ENCODE data around the gene NES.

Gene NES

DNA sequence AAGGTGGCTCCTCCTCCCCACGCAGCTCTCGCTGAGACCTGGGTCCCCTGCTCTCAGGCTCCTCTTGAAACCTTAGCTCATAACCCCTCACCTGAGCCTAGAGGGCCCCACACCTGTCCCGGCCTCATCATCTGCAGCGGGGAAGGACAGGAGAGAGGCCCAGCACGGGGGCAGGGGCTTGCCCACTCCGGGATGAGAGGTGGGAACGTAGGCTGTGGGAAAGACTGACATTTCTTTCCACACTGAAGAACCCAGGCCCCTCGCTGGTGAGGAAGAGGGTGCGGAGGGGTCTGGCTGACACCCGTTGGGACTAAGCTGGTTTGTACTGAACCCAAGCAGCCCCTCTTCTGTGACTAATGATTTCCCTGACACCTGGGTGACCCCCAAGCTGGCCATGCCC, 14.0 kb upstream of the NES start:
- no peak overlapping the region for H3K23ac ChIP-seq (ENCODE audit: low read depth, low read length, poor library complexity)
- WGBS, 2 donors (ENCODE audit: extremely low coverage in 2 of 2, insufficient read length in 2 of 2, insufficient replicate concordance in 1 of 2) = no CpG with 5 or more reads among the region's 10 CpGs

DNA sequence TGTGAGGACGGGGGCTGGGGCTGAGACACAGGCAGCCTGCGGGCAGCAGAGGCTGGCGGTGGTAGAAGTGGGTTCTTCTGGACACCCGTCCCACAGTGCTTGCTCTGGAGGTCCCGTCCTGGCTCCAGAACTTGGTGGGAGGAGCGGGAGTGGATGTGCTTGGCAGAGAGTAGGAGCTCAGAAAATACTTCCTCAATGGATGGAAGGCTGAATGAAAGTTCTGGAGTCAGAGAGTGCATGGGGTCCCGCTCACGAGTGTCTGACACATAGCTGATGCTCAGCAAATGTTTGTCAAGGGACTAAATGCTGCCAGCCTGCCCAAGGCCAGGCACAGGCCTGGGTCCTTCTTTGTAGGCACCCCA, 13.4 kb upstream of the NES start:
- Histone ChIP-seq H3K4me2 (ENCODE audit: insufficient read depth, low read length, poor library complexity, severe bottlenecking) (no peak overlapping the region), H2BK15ac (ENCODE audit: low read length) (no peak overlapping the region), H3K27ac (replicated peaks; ENCODE audit: low read length) (no peak overlapping the region), H3K23ac (ENCODE audit: low read depth, low read length, poor library complexity) (no peak overlapping the region), H2BK12ac (ENCODE audit: low read length) (peak overlapping the region; percentile 82), H4K8ac (ENCODE audit: low read depth, low read length) (no peak overlapping the region), H3K27me3 (ENCODE audit: control insufficient read depth in 3 of 3, insufficient read depth in 3 of 3, low read depth in 1 of 3, low read length in 3 of 3) (peaks cover 0 to 19% (median 0%) of the 10 kb centered on the region in 3 experiments), H3K36me3 (replicated peaks in 1 of 2; ENCODE audit: control insufficient read depth in 2 of 2, insufficient read depth in 2 of 2, low read length in 2 of 2) (no peaks in the 10 kb centered on the region), H3K4me1 (ENCODE audit: control insufficient read depth in 2 of 2, insufficient read depth in 1 of 2, low read depth in 1 of 2, low read length in 2 of 2) (peaks cover 47 to 51% of the 10 kb centered on the region in 2 donors), H3K9me3 (replicated peaks in 1 of 2; ENCODE audit: control insufficient read depth in 2 of 2, insufficient read depth in 1 of 2, low read depth in 1 of 2, low read length in 2 of 2) (no peaks in the 10 kb centered on the region), H2BK120ac (ENCODE audit: low read depth, low read length) (no peak overlapping the region), H3K79me1 (ENCODE audit: low read depth, low read length) (no peaks in the 10 kb centered on the region), H2AFZ (ENCODE audit: low read length) (no peak overlapping the region), H2BK5ac (ENCODE audit: low read length) (peak overlapping the region; percentile 63), H3K18ac (ENCODE audit: low read length) (peak overlapping the region; percentile 93), H2AK5ac (ENCODE audit: low read depth, low read length) (peak overlapping the region; percentile 99), H3K9ac (ENCODE audit: low read depth, low read length, poor library complexity) (no peak overlapping the region), H3K4me3 (ENCODE audit: low read length in 2 of 2) (no peak overlapping the region), H3K14ac (ENCODE audit: low read length) (no peak overlapping the region), H4K91ac (ENCODE audit: low read depth, low read length, poor library complexity) (peak overlapping the region; percentile 19), H3K4ac (ENCODE audit: low read length) (no peak overlapping the region)
- WGBS, 2 donors (ENCODE audit: extremely low coverage in 2 of 2, insufficient read length in 2 of 2, insufficient replicate concordance in 1 of 2) = no CpG with 5 or more reads among the region's 8 CpGs
- DNase-seq (ENCODE audit: low spot score) = no peak

More for the DNA sequence above, 14.0 kb upstream of the NES start:
- no peak overlapping the region for H3K4me2 ChIP-seq (ENCODE audit: insufficient read depth, low read length, poor library complexity, severe bottlenecking)
- peak overlapping the region; percentile 49 for H2BK15ac ChIP-seq (ENCODE audit: low read length)
- peak overlapping the region; percentile 93 for H3K18ac ChIP-seq (ENCODE audit: low read length)
- no peak overlapping the region for H3K4me3 ChIP-seq (ENCODE audit: low read length in 2 of 2)
- peak overlapping the region; percentile 82 for H2BK12ac ChIP-seq (ENCODE audit: low read length)
- no peak overlapping the region for H2BK120ac ChIP-seq (ENCODE audit: low read depth, low read length)
- no peak overlapping the region for H4K8ac ChIP-seq (ENCODE audit: low read depth, low read length)
- peak overlapping the region; percentile 99 for H2AK5ac ChIP-seq (ENCODE audit: low read depth, low read length)
- no peak overlapping the region for H3K4ac ChIP-seq (ENCODE audit: low read length)
- peak overlapping the region; percentile 67 for H2AFZ ChIP-seq (ENCODE audit: low read length)
- no peak overlapping the region for H3K14ac ChIP-seq (ENCODE audit: low read length)
- peak overlapping the region; percentile 63 for H2BK5ac ChIP-seq (ENCODE audit: low read length)
- H3K36me3 ChIP-seq (replicated peaks in 1 of 2; ENCODE audit: control insufficient read depth in 2 of 2, insufficient read depth in 2 of 2, low read length in 2 of 2) = no peaks in the 10 kb centered on the region
- H3K4me1 ChIP-seq (ENCODE audit: control insufficient read depth in 2 of 2, insufficient read depth in 1 of 2, low read depth in 1 of 2, low read length in 2 of 2) = peaks cover 47 to 51% of the 10 kb centered on the region in 2 donors
- peak overlapping the region; percentile 19 for H4K91ac ChIP-seq (ENCODE audit: low read depth, low read length, poor library complexity)
- H3K9me3 ChIP-seq (replicated peaks in 1 of 2; ENCODE audit: control insufficient read depth in 2 of 2, insufficient read depth in 1 of 2, low read depth in 1 of 2, low read length in 2 of 2) = no peaks in the 10 kb centered on the region
- H3K27me3 ChIP-seq (ENCODE audit: control insufficient read depth in 3 of 3, insufficient read depth in 3 of 3, low read depth in 1 of 3, low read length in 3 of 3) = peaks cover 0 to 18% (median 0%) of the 10 kb centered on the region in 3 experiments
- no peak for DNase-seq (ENCODE audit: low spot score)
- H3K27ac ChIP-seq (replicated peaks; ENCODE audit: low read length) = no peak overlapping the region
- no peaks in the 10 kb centered on the region for H3K79me1 ChIP-seq (ENCODE audit: low read depth, low read length)
- H3K9ac ChIP-seq (ENCODE audit: low read depth, low read length, poor library complexity) = peak overlapping the region; percentile 64

DNA sequence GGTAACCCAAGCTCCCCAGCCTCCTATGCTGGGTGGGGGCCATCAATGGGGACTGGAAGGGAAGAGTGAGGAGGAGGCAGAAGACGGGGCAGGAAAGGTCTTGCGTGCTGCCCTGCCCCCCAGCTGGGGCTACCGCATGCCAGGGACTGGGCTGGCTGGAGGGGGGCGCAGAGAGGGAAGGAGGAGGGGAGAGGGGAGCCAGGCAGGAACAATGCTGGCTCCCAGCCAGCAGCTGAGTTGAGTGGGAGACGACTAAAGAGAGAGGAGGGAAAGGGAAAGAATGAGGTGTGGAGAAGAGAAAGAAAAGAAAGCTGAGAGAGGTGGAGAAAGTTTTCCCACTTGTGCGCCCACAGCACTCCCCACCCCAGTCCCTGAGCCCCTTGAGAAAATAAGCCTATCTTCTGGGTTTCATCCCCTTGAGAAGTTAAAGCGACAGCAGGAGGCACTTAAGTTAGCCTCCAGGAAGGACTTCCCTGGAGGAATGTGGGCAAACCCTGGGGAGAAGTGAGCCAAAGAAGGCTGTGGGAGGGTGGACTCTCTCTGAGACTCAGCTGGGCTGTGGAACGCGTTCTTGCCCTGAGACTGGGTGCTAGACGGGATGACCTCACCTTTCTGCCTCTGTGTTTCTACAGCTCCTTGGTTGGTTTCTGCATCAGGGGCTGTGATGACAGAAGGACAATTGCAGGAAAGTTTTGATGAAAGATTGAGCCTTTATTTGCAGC, 12.9 kb upstream of the NES start:
- Histone ChIP-seq H3K9ac (ENCODE audit: low read depth, low read length, poor library complexity) (peak overlapping the region; percentile 66), H3K4ac (ENCODE audit: low read length) (no peak overlapping the region), H2BK12ac (ENCODE audit: low read length) (peak overlapping the region; percentile 8), H2AFZ (ENCODE audit: low read length) (peak overlapping the region; percentile 31), H2BK15ac (ENCODE audit: low read length) (no peak overlapping the region), H3K9me3 (replicated peaks in 1 of 2; ENCODE audit: control insufficient read depth in 2 of 2, insufficient read depth in 1 of 2, low read depth in 1 of 2, low read length in 2 of 2) (no peaks in the 10 kb centered on the region), H3K4me1 (ENCODE audit: control insufficient read depth in 2 of 2, insufficient read depth in 1 of 2, low read depth in 1 of 2, low read length in 2 of 2) (peaks cover 47 to 51% of the 10 kb centered on the region in 2 donors), H2AK5ac (ENCODE audit: low read depth, low read length) (peak overlapping the region; percentile 64), H3K79me1 (ENCODE audit: low read depth, low read length) (no peaks in the 10 kb centered on the region), H2BK120ac (ENCODE audit: low read depth, low read length) (no peak overlapping the region), H3K18ac (ENCODE audit: low read length) (peak overlapping the region; percentile 89), H2BK5ac (ENCODE audit: low read length) (peak overlapping the region; percentile 63), H3K14ac (ENCODE audit: low read length) (no peak overlapping the region), H3K4me3 (ENCODE audit: low read length in 2 of 2) (no peak overlapping the region), H3K4me2 (ENCODE audit: insufficient read depth, low read length, poor library complexity, severe bottlenecking) (peak overlapping the region; percentile 59), H3K23ac (ENCODE audit: low read depth, low read length, poor library complexity) (no peak overlapping the region), H4K91ac (ENCODE audit: low read depth, low read length, poor library complexity) (no peak overlapping the region), H3K27me3 (ENCODE audit: control insufficient read depth in 3 of 3, insufficient read depth in 3 of 3, low read depth in 1 of 3, low read length in 3 of 3) (peaks cover 0 to 23% (median 0%) of the 10 kb centered on the region in 3 experiments), H3K36me3 (replicated peaks in 1 of 2; ENCODE audit: control insufficient read depth in 2 of 2, insufficient read depth in 2 of 2, low read length in 2 of 2) (no peaks in the 10 kb centered on the region), H3K27ac (replicated peaks; ENCODE audit: low read length) (no peak overlapping the region), H4K8ac (ENCODE audit: low read depth, low read length) (no peak overlapping the region)
- WGBS, 2 donors (ENCODE audit: extremely low coverage in 2 of 2, insufficient read length in 2 of 2, insufficient replicate concordance in 1 of 2) = no CpG with 5 or more reads among the region's 10 CpGs
- DNase-seq (ENCODE audit: low spot score) = no peak

DNA sequence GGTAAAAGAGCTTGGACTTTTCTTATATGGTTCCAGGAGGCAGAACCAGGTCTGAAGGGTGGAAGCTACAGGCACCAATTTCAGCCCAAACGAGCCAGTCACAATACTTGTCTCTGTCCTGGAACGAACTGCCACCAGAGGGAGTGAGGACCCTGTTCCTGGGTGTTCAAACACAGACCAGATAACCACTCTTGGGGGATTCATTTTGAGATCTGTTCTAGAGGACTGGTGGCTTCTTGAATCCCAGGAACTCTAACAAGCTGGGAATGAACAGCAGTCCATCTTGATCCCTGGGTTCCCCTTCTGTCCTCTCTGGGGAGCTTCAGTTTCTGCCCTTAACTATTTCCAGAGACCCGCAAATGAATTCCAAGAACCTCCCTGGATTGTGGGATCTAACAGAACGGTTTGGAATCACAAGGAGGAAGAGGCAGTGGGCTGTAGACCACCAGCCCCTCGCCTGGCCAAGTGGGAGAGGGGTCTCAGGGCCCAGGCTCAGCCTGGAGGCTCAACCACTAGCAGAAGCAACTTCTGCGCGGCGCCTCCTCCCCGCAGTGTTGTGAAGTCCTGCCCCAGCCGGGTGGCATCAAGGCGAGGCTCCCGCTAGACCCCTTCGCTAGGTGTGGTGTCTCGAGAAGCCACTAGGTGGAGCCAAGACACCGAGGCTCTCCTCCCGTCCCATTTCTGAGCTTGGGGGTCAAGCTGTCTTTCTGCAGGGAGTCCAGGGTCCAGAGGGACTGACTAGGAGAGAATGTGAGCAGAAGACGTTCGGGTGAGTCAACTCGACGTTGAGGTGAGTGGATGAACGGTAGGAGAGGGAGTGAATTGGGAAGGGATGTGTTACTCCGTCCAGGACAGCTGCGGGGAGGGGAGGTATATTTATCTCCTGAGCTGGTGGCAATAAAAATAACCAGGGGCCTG, 12.1 kb upstream of the NES start:
- Histone ChIP-seq H3K18ac (ENCODE audit: low read length) (peak overlapping the region; percentile 89), H3K27ac (replicated peaks; ENCODE audit: low read length) (no peak overlapping the region), H3K23ac (ENCODE audit: low read depth, low read length, poor library complexity) (no peak overlapping the region), H2AFZ (ENCODE audit: low read length) (peak overlapping the region; percentile 92), H2BK120ac (ENCODE audit: low read depth, low read length) (no peak overlapping the region), H2BK15ac (ENCODE audit: low read length) (no peak overlapping the region), H3K36me3 (replicated peaks in 1 of 2; ENCODE audit: control insufficient read depth in 2 of 2, insufficient read depth in 2 of 2, low read length in 2 of 2) (no peaks in the 10 kb centered on the region), H3K4ac (ENCODE audit: low read length) (no peak overlapping the region), H2BK12ac (ENCODE audit: low read length) (no peak overlapping the region), H3K4me3 (ENCODE audit: low read length in 2 of 2) (peak overlapping the region in 1 of 2 donors; percentile 29), H2AK5ac (ENCODE audit: low read depth, low read length) (peak overlapping the region; percentile 64), H3K14ac (ENCODE audit: low read length) (no peak overlapping the region), H4K8ac (ENCODE audit: low read depth, low read length) (no peak overlapping the region), H3K79me1 (ENCODE audit: low read depth, low read length) (no peaks in the 10 kb centered on the region), H3K9me3 (replicated peaks in 1 of 2; ENCODE audit: control insufficient read depth in 2 of 2, insufficient read depth in 1 of 2, low read depth in 1 of 2, low read length in 2 of 2) (no peaks in the 10 kb centered on the region), H3K4me1 (ENCODE audit: control insufficient read depth in 2 of 2, insufficient read depth in 1 of 2, low read depth in 1 of 2, low read length in 2 of 2) (peaks cover 43 to 47% of the 10 kb centered on the region in 2 donors), H3K9ac (ENCODE audit: low read depth, low read length, poor library complexity) (peak overlapping the region; percentile 50), H3K27me3 (ENCODE audit: control insufficient read depth in 3 of 3, insufficient read depth in 3 of 3, low read depth in 1 of 3, low read length in 3 of 3) (peaks cover 0 to 30% (median 0%) of the 10 kb centered on the region in 3 experiments), H3K4me2 (ENCODE audit: insufficient read depth, low read length, poor library complexity, severe bottlenecking) (peak overlapping the region; percentile 82), H2BK5ac (ENCODE audit: low read length) (peak overlapping the region; percentile 10), H4K91ac (ENCODE audit: low read depth, low read length, poor library complexity) (no peak overlapping the region)
- no CpG with 5 or more reads among the region's 23 CpGs for WGBS, 2 donors (ENCODE audit: extremely low coverage in 2 of 2, insufficient read length in 2 of 2, insufficient replicate concordance in 1 of 2)
- peak; percentile 88 for DNase-seq (ENCODE audit: low spot score)

Measured in neuronal stem cell (in vitro differentiated cells).